Chondrocyte (in vitro differentiated cells): ENCODE data around the gene NRF1. TPM values are rescaled to one million over a fixed set of nuclear protein-coding genes. Genes with fewer than 3 reads are reported as not detected.

Source experiments
- DNase-seq: peaks from one replicate; pipeline ENCODE4 v3.0.0; 2021; ENCODE audit warnings: mixed read lengths, low spot score
- H3K27ac Mint-ChIP-seq: one replicate; pipeline ENCODE4 v1.8.0; 2021; ENCODE audit warnings: mild to moderate bottlenecking, moderate library complexity, mixed read lengths; ENCODE audit not compliant: unreplicated experiment
- H3K27me3 Mint-ChIP-seq: 2 replicates; pipeline ENCODE4 v1.8.0; 2021; ENCODE audit warnings: low read depth, mixed read lengths
- H3K36me3 Mint-ChIP-seq: 2 replicates; pipeline ENCODE4 v1.8.0; 2021; ENCODE audit warnings: low read depth, mixed read lengths
- H3K4me1 Mint-ChIP-seq: 2 replicates; pipeline ENCODE4 v1.8.0; 2021; ENCODE audit warnings: low read depth, mild to moderate bottlenecking, mixed read lengths
- H3K4me3 Mint-ChIP-seq: one replicate; pipeline ENCODE4 v1.8.0; 2021; ENCODE audit warnings: mild to moderate bottlenecking, moderate library complexity, mixed read lengths; ENCODE audit not compliant: unreplicated experiment
- H3K9me3 Mint-ChIP-seq: 2 replicates; pipeline ENCODE4 v1.8.0; 2021; ENCODE audit warnings: low read depth, mixed read lengths
- CTCF ChIP-seq: fragments of 200-600 bp; sonication (generic); IDR thresholded peaks from 2 replicates; pipeline ENCODE4 v1.5.0; 2021; ENCODE audit warnings: antibody characterized with exemption, mild to moderate bottlenecking, moderate library complexity
- total RNA-seq: library from RNA; stranded (reverse); gene quantifications from 3 replicates; pipeline ENCODE4 v1.2.1, GENCODE V29; 2021

Gene NRF1
- total RNA-seq, 1 donor from 2014 or later: 13.3 TPM

- Mint-ChIP-seq H3K27me3 (no peaks in the 10 kb centered on the region), H3K4me3 (no peak overlapping the region), H3K4me1 (peaks cover 7% of the 10 kb centered on the region)
Measured at GRCh38 chr7:129636641-129637040, 25.1 kb downstream of the NRF1 start.

DNA sequence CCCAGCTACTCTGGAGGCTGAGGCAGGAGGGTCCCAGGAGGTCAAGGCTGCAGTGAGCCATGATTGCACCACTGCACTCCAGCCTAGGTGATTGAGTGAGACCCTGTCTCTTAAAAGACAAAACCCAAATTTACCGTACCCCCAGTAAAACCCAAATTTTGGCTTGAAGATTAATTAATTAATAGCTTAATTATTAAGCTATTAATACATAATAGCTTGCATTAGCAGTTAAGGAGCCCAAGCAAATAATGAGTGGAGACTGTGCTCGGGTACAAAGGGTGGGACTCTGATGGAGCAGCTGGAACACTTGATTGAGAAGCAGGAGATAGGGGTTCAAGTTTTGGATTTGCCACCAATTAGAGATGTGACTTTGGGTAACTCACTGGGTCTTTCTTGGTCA, 28.9 kb downstream of the NRF1 start:
- H3K27ac Mint-ChIP-seq: no peak overlapping the region
- no peaks in the 10 kb centered on the region for H3K9me3 Mint-ChIP-seq
- H3K4me1 Mint-ChIP-seq: peaks cover 10% of the 10 kb centered on the region
- H3K27me3 Mint-ChIP-seq: no peaks in the 10 kb centered on the region
- no peak overlapping the region for H3K4me3 Mint-ChIP-seq
- no peak for TF ChIP-seq CTCF
- no peak for DNase-seq
- H3K36me3 Mint-ChIP-seq: no peaks in the 10 kb centered on the region

More at GRCh38 chr7:129636641-129637040, 25.1 kb downstream of the NRF1 start:
- TF ChIP-seq CTCF: no peak
- Mint-ChIP-seq H3K9me3 (no peaks in the 10 kb centered on the region), H3K36me3 (peaks cover 3% of the 10 kb centered on the region), H3K27ac (no peak overlapping the region)
- DNase-seq: no peak

DNA sequence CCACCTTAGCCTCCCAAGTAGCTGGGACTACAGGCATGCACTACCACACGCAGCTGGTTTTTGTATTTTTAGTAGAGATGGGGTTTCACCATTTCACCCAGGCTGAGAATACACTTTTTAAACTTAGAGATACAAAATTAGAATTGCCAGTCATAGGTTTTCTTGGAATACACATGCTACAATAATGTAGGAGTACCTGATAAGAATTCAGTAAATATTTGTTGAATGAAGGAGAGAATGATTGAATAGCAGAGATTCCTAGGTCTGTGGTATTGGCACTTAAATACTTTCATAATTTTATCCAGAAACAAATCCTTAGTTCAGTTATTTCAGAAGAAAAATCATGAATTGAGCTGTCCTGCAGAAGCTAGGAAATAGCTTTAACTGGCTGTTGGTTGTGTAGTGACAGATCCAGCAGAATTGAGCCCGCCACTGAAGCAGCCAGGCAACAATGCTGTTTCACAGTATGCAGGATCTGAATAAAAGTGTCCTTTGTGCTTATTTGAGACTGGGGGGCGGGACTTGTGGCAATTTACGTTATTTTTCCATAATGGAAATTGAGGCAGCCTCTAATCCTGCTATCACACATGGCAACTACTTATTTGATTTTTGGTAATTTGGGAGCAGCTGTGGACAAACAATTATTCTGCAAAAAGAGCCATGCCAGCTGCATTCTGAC, 31.5 kb downstream of the NRF1 start:
- Mint-ChIP-seq H3K9me3 (no peaks in the 10 kb centered on the region), H3K27me3 (no peaks in the 10 kb centered on the region), H3K36me3 (no peaks in the 10 kb centered on the region), H3K4me3 (no peak overlapping the region), H3K27ac (no peak overlapping the region), H3K4me1 (peaks cover 17% of the 10 kb centered on the region)
- TF ChIP-seq CTCF: no peak
- DNase-seq: no peak

GRCh38 chr7:129643550-129644170, 32.1 kb downstream of the NRF1 start:
- Mint-ChIP-seq H3K36me3 (no peaks in the 10 kb centered on the region), H3K4me1 (peaks cover 19% of the 10 kb centered on the region), H3K9me3 (no peaks in the 10 kb centered on the region), H3K4me3 (no peak overlapping the region), H3K27me3 (no peaks in the 10 kb centered on the region), H3K27ac (no peak overlapping the region)
- no peak for TF ChIP-seq CTCF
- DNase-seq: no peak

DNA sequence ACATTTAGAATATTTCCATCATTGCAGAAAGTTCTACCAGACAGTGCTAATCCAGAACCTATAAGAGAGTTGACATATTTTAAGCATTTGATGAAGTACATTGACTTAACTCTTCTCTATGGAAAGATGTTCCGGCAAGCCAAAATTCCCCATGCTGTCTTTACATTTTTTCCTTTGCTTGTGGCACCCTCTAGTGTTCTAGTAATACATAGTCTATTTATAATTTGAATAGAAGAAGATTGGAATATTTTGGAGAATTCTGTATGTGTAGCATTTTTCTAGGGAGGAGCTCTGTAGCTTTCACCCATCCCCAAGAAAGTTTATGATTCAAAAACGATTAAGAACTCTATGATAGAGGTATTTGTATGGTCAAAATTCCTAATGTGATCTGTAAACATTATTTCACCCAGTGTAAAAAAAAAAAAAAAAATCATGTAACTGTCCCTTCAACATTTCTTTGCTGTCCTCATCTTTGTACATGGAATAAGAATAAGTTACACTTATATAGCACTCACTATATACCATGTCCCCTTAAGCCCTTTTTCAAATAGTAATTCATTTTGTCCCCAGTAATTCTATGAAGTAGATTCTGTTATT, 33.2 kb downstream of the NRF1 start:
- Mint-ChIP-seq H3K36me3 (no peaks in the 10 kb centered on the region), H3K4me1 (peaks cover 21% of the 10 kb centered on the region), H3K27ac (no peak overlapping the region), H3K4me3 (no peak overlapping the region), H3K9me3 (no peaks in the 10 kb centered on the region), H3K27me3 (no peaks in the 10 kb centered on the region)
- TF ChIP-seq CTCF: peak; percentile 84
- no peak for DNase-seq
